Sciatic nerve (tissue), 2 donors: Measurements from ENCODE around the gene TP53I3. TPM values are rescaled to one million over a fixed set of nuclear protein-coding genes. Genes with fewer than 3 reads are reported as not detected.
"Not testable (repeated sequence)": the region's sequence is repeated elsewhere in the genome, so short reads cannot be mapped to it uniquely, and the experiment has no call there.

Experiments used
- ATAC-seq: fragments of 200-7000 bp; cut with Tn5 transposase; one replicate; pipeline ENCODE4 v1.9.1; 2020; ENCODE audit warnings: mild to moderate bottlenecking, moderate library complexity
- DNase-seq: peaks from one replicate; pipeline ENCODE4 v3.0.0-alpha.2; 2020; ENCODE audit warnings: low spot score
- intact Hi-C: fragments of 100-400 bp; cut with DNase I; formaldehyde crosslinking; loops from one replicate; pipeline ENCODE4 v1.14.2; 2022
- total RNA-seq: library from RNA; stranded (reverse); fragmentation: NEBNext Ultra II Directional; extraction: Animal tissue kit (Norgen Biotek cat#: 25700); gene quantifications from one replicate; pipeline ENCODE4 v1.2.1, GENCODE V29; 2021
- donor health status: DM: no; HTN: no; CAD: no.
- donor health status: DM: no; HTN: no; CAD: no.

The TP53I3 gene
- total RNA-seq, 1 donor from 2014 or later: 25.3 TPM

DNA sequence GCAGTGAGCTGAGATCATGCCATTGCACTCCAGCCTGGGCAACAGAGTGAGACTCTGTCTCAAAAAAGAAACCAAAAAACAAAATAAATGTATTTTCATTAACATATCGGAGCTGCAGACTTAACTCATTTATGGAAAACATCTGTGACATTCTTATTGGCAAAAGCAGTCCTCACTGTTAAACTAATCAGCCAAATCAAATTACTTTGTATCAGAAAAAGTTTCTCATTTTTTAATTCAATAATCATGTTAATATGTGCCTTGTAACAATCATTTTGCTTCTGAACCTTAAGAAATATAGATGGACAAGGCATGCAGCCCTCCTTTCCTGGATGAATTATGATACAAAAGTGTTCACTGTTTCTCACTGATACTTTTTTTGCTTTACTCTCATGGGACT lies 18.0 kb upstream of the TP53I3 start:
- DNase-seq: no peak
- intact Hi-C loops: no loop called here
- no peak for ATAC-seq

DNA sequence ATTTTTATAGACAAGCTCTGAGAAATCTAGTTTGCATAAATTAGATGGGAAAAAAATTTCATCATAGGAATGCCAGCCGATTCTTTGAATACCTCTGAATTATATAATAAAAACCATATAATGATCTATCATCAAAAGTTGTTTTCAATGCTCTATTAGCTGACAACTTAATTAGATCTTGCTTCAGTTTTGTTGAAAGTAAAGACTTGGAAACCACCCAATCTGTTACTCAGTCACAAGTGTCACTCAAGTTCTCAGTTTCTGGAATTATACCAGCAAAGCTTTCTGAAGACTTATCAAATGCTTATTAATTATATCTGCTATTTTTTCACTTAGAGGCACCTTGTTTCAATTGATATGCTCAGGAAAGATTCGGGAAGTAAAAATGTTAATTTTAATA lies 17.4 kb upstream of the TP53I3 start:
- ATAC-seq: no peak
- intact Hi-C loops: no loop called here
- no peak for DNase-seq

DNA sequence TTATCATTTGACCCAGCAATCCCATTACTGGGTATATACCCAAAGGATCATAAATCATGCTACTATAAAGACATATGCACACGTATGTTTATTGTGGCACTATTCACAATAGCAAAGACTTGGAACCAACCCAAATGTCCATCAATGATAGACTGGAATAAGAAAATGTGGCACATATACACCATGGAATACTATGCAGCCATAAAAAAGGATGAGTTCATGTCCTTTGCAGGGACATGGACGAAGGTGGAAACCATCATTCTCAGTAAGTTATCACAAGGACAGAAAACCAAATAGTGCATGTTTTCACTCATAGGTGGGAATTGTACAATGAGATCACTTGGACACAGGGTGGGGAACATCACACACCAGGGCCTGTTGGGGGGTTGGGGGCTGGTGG lies 16.1 kb upstream of the TP53I3 start:
- intact Hi-C loops, ATAC-seq: not testable (repeated sequence)

DNA sequence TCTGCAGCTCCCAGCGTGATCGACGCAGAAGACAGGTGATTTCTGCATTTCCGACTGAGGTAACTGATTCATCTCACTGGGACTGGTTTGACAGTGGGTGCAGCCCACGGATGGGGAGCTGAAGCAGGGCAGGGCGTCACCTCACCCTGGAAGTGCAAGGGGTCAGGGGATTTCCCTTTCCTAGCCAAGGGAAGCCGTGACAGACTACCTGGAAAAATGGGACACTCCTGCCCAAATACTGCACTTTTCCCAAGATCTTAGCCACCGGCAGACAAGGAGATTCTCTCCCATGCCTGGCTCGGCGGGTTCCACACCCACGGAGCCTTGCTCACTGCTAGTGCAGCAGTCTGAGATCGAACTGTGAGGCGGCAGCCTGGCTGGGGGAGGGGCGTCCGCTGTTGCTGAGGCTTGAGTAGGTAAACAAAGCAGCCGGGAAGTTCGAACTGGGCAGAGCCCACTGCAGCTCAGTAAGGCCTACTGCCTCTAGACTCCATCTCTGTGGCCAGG lies 10.6 kb upstream of the TP53I3 start:
- intact Hi-C loops: not testable (repeated sequence)

More for the DNA sequence above, 16.1 kb upstream of the TP53I3 start:
- DNase-seq: not testable (repeated sequence)

DNA sequence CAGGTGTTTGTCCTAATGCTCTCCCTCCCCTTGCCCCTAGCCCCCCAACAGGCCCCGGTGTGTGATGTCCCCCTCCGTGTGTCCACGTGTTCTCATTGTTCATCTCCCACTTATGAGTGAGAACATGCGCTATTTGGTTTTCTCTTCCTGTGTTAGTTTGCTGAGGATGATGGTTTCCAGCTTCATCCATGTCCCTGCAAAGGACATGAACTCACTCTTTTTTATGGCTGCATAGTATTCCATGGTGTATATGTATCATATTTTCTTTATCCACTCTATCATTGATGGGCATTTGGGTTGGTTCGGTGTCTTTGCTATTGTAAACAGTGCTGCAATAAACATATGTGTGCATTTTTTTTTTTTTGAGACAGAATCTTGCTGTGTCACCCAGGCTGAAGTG lies 8.6 kb upstream of the TP53I3 start:
- ATAC-seq, DNase-seq, intact Hi-C loops: not testable (repeated sequence)

More for the DNA sequence above, 10.6 kb upstream of the TP53I3 start:
- not testable (repeated sequence) for ATAC-seq, DNase-seq

DNA sequence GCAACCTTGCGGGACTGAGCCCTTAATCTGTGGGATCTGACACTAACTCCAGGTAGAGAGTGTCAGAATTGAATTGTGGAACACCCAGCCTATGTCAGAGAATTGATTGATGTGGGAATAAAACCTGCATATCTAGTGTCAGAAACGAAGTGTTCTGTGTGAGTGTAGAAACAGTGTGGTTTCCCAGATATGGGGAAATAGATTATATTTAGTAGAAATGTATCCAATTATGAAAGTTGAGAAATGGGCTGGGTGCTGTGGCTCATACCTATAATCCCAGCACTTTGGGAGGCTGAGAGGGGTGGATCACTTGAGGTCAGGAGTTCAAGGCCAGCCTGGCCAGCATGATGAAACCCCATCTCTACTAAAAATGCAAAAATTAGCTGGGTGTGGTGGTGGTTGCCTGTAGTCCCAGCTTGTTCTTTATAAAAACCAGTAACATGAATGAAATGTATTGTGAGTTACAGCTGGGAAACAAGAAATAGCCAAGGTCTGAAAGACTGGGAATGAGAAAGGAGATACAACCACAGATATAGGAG lies 4.3 kb upstream of the TP53I3 start:
- no peak for DNase-seq
- intact Hi-C loops: loop anchor here (10.0 kb wide), 1 partner anchor 296 kb away; no protein-coding TSS in a partner anchor
- no peak for ATAC-seq

DNA sequence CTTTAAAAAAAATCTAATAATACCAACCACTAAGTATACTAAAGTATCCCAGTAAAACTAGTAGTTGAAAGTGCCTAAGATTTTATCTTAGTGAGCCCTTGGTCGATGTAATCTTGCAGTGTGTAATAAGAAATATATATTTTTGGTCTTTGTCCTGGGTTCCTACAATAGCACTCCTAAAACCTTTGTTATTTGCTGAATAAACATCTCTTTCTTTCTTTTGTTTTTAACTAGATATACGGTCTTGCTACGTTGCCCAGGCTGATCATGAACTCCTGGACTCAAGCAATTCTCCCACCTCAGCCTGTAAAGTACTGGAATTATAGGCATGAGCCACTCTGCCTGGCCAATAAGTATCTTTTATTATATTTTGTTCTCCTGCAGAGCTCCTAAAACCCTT lies 2.4 kb upstream of the TP53I3 start:
- no peak for DNase-seq
- intact Hi-C loops: loop anchor here (10.0 kb wide), 1 partner anchor 298 kb away; no protein-coding TSS in a partner anchor
- no peak for ATAC-seq

DNA sequence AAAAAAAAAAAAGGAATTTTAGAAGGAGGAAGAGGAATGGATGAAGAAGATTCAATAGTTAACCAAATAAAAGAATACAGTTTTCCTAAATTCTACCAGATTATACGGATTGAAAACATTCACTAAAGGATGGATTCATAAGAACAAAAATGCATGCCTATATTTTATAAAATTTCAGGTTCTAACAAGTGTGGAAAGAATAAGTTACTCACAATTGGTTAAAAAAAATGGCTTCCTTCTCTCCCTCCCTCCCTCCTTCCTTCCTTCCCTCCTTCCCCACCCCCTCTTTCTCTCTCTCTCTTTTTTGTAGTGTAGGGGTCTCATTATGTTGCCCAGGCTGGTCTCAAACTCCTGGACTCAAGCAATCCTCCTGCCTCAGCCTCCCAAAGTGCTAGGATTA lies 1.6 kb upstream of the TP53I3 start:
- ATAC-seq: no peak
- intact Hi-C loops: loop anchor here (10.0 kb wide), 1 partner anchor 299 kb away; no protein-coding TSS in a partner anchor
- DNase-seq: no peak

DNA sequence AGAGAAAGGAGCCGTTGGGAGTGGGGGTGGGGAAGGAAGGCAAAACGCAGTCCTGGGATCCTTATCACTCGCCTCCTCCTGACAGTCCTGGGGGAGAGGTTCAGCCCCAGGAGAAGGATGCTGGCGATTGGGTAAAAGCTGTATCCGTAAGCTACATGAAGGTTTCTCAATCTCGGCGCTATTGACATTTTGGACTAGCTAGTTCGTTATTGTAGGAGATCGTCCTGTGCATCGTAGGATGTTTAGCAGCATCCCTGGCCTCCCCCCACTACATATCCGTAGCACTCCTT lies 511 bp upstream of the TP53I3 start:
- peak; percentile 33 for ATAC-seq
- no peak for DNase-seq
- intact Hi-C loops: loop anchor here (2.0 to 10.0 kb wide), 2 partner anchors 158 to 300 kb away; partner anchors contain the start of gene ATAD2B

DNA sequence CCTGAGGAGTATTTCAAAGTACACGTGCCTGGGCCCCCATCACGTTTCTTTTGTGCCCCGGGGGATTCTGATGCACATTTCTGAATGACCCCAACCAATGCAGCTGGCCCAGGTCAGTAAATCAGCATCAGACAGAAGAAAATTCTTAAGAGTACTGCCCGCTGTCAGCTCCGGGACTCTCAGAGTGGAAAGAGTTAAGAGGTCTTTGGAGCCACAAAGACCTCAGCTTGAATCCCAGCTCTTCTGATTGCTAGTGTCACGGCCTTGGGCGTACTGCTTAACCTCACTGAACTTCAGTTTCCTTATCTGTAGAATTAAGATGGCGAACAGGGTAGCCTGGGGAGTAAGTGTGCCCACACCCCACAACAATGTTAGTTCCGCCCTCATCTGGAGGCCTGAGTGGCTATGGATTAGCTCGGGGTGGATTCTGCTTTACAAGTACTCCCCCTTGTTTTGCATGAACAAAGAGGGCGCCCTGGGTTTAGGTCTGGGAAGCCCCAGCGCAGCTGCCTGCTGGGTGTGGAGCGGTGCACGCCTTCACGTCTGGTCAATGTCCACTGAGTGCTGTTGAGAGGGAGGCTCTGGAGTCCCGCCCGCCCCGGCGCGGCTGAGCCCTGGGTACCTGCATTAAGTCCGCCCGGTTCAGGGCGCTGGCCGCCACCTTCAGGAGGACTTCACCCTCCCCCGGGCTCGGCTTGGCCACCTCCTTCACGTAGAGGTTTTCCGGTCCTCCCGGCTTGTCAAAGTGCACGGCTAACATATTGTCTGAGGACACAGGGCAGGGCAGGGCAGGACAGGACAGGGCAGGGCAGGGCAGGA lies 858 bp downstream of the TP53I3 start:
- DNase-seq (no peak), ATAC-seq (peak; percentile 69)
- intact Hi-C loops: loop anchor here (2.0 to 10.0 kb wide), 2 partner anchors 157 to 301 kb away; partner anchors contain the start of gene ATAD2B

DNA sequence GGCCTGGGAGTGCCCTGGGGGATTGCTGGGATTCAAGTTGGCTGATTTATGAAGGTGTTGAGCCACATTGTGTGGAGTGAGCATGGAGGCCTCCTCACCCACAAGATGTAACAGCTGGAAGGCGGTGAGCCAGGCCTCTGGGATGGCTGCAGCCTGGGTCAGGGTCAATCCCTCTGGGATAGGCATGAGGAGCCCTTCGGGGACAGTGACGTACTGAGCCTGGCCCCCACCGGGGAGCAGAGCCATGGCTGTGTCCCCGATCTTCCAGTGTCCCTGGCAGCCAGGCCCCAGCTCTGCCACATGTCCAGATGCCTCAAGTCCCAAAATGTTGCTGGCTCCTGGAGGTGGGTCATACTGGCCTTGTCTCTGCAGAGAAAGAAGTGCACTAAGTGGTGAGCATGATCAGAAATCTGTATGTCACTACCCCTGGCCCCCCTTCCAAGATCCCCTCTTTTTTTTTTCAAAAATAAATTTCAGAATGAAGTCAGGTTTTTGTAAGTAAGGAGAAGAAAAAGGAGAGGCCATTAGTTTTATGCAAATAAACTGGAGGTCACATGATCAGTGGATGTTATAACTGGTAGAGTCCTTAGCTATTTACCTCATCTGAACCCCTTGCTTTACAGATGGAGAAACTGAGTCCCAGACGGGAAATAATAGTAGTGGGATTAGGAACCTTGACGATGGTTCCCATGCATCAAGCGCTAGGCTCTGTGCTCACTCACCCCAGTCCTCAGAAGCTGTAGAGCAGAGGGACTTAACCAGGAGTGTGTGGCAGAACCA lies 1.7 kb downstream of the TP53I3 start:
- DNase-seq: no peak
- no peak for ATAC-seq
- intact Hi-C loops: loop anchor here (10.0 kb wide), 1 partner anchor 302 kb away; no protein-coding TSS in a partner anchor

DNA sequence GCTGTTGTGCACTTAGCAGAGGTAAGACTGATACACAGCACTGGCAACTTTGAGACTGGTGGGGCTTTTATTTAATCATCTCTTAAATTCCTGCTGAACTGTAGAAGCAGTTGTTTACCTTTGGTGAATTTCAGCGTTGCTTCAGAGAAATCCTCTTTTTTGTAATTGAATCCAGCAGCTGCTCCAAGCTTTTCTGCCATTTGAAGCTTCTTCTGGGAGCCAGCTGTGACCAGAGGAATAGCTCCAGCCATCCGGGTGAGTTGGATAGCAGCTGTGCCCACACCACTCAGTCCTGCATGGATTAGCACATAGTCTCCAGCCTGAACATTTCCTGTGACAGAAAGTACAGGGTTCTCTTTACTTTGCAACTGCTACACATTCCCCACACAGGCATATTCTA lies 3.9 kb downstream of the TP53I3 start:
- DNase-seq (no peak), ATAC-seq (no peak)
- intact Hi-C loops: loop anchor here (10.0 kb wide), 1 partner anchor 304 kb away; no protein-coding TSS in a partner anchor

DNA sequence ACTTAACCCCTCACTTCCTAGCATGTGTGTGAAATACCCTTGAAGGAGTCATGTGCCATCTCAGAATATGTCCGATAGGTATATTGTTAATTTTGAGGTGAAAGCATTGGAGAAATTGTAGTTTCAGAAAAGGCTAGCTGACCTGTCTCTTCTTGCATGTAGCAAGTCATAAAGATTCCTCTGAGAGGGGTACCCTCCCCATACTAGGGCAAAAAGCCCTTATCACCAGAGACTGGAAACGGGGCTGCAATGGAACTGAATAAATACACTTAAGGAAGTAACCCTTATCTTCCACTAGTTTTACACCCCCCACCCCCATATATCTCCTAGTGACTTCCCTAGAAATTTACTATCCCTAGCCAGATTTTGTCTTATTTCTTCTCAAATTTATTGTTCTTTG lies 6.8 kb downstream of the TP53I3 start:
- intact Hi-C loops: loop anchor here (10.0 kb wide), 1 partner anchor 1293 kb away; no protein-coding TSS in a partner anchor
- no peak for DNase-seq

DNA sequence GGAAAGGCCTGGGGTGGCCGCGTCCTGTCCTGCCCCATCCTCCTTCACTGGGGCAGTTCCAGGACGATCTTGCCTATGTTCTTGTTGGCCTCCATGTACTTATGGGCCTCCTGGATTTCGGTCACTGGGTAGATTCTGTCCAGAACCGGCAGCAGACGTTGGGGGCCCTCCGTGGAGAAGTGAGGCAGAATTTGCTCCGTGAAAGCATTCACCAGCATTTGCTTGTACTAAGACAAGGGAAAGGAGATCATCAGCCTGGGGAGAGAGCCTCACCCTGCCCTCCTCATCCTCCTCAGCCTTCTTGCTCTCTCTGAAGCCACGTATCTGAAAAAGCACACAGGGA lies 7.1 kb downstream of the TP53I3 start:
- DNase-seq (no peak), ATAC-seq (no peak)
- intact Hi-C loops: loop anchor here (10.0 kb wide), 1 partner anchor 1293 kb away; no protein-coding TSS in a partner anchor

More for the DNA sequence above, 6.8 kb downstream of the TP53I3 start:
- no peak for ATAC-seq

DNA sequence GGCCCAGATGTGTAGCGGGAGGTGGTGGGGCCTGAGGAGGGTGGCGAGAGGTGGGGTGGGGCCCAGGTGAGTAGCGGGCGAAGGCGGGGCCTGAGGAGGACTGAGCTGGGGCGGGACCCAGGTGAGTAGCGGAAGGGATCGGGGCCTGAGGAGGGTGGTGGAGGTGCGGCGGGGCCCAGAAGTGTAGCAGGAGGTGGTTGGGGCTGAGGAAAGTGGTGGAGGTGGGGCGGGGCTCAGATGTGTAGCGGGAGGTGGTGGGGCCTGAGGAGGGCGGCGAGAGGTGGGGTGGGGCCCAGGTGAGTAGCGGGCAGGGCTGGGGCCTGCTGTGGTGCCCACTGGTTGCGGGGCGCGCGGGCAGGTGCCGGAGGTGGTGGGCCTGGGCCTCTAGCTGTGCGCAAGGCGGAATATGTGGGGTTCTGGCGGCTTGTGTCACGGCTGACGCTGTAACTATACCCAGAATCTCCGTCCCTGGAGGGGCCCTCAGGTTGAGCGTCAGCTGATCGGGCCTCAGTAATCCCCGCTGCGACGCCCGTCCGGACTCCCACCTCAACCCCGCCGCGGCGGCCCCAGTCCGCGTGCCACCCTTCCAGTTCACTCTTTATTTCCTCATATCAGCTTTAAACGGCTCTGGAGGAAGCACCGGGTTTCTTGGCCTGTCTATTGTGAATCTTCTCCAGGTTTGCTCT lies 7.6 kb downstream of the TP53I3 start:
- no peak for DNase-seq
- intact Hi-C loops: loop anchor here (10.0 kb wide), 1 partner anchor 1292 kb away; no protein-coding TSS in a partner anchor
- ATAC-seq: peak; percentile 6

DNA sequence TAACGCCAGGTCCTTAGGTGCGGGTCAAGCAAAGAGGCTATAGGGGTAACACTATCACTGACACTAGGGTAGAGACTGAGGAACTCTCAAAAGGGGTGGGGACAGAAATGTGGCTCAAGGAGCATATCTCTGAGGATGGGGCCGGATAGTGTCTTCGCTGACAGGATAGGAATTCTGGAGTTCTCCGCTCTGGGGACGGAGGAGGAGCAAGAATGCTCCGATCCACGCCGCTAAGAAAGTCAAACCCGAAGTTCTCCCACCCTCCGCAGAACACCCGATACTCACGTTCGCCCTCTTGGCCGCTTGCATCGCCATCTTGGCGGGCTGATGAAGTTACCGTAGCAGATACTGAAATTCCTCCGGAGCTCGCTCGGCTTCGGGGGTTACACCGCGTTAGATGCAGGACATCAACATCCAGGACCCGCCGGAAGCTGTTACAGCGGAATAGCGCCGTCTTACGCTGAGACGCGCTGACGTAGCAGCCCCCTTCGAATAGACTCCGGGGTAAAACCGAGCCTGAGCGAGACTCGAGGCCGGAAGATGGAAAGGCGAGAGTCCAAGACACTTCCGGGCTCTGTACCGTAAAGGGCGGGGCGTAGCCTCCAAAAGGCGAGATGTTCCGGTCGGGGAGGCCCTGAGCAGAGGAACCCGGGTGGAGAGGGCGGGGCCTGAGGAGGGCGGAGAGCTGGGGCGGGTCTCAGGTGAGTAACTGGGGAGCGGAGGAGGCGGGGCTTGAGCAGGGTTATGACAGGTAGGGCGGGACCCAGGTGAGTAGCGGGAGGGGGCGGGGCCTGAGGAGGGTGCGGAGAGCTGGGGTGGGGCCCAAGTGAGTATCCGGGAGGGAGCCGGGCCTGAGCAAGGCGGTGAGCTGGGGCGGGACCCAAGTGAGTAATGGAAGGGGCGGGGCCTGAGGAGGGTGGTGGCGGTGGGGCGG lies 8.5 kb downstream of the TP53I3 start, which contains the start of gene SF3B6:
Gene SF3B6, minus strand, starts transcription at position 412 of the 934 bp plus-strand sequence. Its CDS starts 97 bp downstream, at position 315.
- intact Hi-C loops: loop anchor here (10.0 kb wide), 1 partner anchor 1291 kb away; no protein-coding TSS in a partner anchor
- peak; percentile 97 for ATAC-seq
- peak; percentile 98 for DNase-seq

DNA sequence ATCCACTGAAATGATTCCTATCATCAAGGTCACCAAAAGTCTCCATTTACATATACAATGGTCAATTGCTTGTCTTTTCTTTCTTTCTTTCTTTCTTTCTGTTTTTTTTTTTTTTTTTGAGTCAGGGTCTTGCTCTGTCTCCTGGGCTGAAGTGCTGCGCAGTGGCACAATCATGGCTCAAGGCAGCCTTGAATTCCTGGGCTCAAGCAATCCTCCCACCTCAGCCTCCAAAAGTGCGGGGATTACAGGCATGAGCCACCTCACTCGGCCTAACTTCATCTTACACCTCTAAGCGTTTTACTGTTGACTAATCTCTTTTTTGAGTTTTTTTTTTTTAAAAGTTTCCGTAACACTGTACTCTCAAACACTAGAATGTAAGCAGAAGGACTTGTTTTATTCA lies 9.4 kb downstream of the TP53I3 start:
- intact Hi-C loops: loop anchor here (10.0 kb wide), 1 partner anchor 1290 kb away; no protein-coding TSS in a partner anchor
- DNase-seq (no peak), ATAC-seq (no peak)
